ENCODE measurements around the gene SRD5A2.

The SRD5A2 gene

DNA sequence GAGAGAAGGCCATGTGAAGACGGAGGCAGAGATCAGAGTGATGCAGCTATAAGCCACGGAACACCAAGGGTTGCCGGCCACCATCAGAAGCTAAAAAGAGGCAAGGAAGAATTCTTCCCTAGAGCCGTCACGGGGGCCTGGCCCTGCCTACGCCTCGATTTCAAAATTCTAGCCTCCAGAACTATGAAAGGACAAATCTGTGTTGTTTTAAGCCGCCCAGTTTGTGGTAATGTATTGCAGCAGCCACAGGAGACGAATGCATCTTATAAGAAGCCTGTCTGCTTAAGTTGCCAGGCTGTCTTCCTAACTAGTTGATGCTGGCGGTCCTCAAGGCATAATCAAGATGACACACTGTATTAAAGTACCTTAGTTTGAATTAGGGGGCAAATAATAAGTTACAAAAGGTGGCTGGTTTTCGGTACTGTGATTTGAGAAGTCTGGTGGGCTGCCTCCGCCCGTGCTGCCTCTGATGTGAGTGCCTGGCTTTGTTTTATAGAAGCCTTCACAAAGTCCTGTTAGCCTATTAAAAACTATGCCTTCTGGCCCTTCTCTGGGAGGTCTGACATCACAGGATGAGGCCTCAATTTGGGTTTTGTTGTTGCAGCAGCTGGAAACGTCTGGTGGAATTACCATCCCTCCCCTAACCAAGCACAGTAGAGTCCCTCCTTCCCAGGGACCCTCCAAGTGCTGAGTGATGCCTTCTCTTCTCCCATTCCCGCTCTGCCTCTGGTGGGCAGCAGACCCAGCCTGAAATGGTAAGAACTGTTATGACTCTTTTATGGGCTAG is 53.6 kb downstream of the SRD5A2 start:
- no peak for TF ChIP-seq YY1 (IDR thresholded peaks at IDR 0.05; ENCODE audit: low read depth)
- no peak for TF ChIP-seq ZBTB7A (IDR thresholded peaks at IDR 0.05; ENCODE audit: low read depth)
- TF ChIP-seq TEAD4 (IDR thresholded peaks at IDR 0.05) = no peak
- TF ChIP-seq TAF1 (IDR thresholded peaks at IDR 0.05; ENCODE audit: low read depth) = no peak
- no peak for TF ChIP-seq CREB1 (IDR thresholded peaks at IDR 0.05; ENCODE audit: low read depth)
- TF ChIP-seq EGR1 (IDR thresholded peaks at IDR 0.05) = no peak
- TF ChIP-seq RAD21 (IDR thresholded peaks at IDR 0.05; ENCODE audit: low read depth) = no peak
- TF ChIP-seq EP300 (IDR thresholded peaks at IDR 0.05; ENCODE audit: borderline replicate concordance) = no peak
- no peak for TF ChIP-seq CEBPB (IDR thresholded peaks at IDR 0.05)
- no peak for TF ChIP-seq NFIC (IDR thresholded peaks at IDR 0.05)
- TF ChIP-seq FOXM1 (IDR thresholded peaks at IDR 0.05; ENCODE audit: borderline replicate concordance, low read depth) = no peak
- TF ChIP-seq, protein P1, sequence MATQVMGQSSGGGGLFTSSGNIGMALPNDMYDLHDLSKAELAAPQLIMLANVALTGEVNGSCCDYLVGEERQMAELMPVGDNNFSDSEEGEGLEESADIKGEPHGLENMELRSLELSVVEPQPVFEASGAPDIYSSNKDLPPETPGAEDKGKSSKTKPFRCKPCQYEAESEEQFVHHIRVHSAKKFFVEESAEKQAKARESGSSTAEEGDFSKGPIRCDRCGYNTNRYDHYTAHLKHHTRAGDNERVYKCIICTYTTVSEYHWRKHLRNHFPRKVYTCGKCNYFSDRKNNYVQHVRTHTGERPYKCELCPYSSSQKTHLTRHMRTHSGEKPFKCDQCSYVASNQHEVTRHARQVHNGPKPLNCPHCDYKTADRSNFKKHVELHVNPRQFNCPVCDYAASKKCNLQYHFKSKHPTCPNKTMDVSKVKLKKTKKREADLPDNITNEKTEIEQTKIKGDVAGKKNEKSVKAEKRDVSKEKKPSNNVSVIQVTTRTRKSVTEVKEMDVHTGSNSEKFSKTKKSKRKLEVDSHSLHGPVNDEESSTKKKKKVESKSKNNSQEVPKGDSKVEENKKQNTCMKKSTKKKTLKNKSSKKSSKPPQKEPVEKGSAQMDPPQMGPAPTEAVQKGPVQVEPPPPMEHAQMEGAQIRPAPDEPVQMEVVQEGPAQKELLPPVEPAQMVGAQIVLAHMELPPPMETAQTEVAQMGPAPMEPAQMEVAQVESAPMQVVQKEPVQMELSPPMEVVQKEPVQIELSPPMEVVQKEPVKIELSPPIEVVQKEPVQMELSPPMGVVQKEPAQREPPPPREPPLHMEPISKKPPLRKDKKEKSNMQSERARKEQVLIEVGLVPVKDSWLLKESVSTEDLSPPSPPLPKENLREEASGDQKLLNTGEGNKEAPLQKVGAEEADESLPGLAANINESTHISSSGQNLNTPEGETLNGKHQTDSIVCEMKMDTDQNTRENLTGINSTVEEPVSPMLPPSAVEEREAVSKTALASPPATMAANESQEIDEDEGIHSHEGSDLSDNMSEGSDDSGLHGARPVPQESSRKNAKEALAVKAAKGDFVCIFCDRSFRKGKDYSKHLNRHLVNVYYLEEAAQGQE (IDR thresholded peaks at IDR 0.05; ENCODE audit: low read depth) = no peak
- no peak for TF ChIP-seq TCF12 (IDR thresholded peaks at IDR 0.05; ENCODE audit: low read depth)
- TF ChIP-seq, protein P2, sequence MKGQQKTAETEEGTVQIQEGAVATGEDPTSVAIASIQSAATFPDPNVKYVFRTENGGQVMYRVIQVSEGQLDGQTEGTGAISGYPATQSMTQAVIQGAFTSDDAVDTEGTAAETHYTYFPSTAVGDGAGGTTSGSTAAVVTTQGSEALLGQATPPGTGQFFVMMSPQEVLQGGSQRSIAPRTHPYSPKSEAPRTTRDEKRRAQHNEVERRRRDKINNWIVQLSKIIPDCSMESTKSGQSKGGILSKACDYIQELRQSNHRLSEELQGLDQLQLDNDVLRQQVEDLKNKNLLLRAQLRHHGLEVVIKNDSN (IDR thresholded peaks at IDR 0.05) = no peak
- TF ChIP-seq, protein P3, sequence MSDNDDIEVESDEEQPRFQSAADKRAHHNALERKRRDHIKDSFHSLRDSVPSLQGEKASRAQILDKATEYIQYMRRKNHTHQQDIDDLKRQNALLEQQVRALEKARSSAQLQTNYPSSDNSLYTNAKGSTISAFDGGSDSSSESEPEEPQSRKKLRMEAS (IDR thresholded peaks at IDR 0.05) = no peak

DNA sequence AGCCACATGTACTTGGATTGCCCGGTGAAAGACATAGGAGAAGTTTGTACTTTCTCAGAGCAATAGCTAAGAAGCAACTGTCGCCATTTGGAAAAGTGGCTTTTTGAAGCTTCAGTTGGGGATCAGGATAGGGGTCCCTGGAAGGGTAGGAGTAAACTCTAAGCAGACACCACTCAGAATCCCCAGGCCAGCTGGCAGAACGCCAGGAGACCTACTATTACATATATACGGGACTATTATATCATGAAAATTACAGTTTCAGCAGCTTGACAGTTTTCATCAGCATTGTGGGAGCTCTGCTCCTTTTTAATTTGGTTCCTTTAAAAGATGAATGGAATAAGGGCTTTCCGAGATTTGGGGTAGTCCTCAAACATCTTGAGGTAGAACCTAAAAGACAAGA is 54.9 kb downstream of the SRD5A2 start:
- TF ChIP-seq RAD21 (IDR thresholded peaks at IDR 0.05; ENCODE audit: low read depth) (no peak), EP300 (IDR thresholded peaks at IDR 0.05; ENCODE audit: borderline replicate concordance) (no peak), CREB1 (IDR thresholded peaks at IDR 0.05; ENCODE audit: low read depth) (no peak), NFIC (IDR thresholded peaks at IDR 0.05) (no peak), TAF1 (IDR thresholded peaks at IDR 0.05; ENCODE audit: low read depth) (no peak), ZBTB7A (IDR thresholded peaks at IDR 0.05; ENCODE audit: low read depth) (no peak), TCF12 (IDR thresholded peaks at IDR 0.05; ENCODE audit: low read depth) (no peak), TEAD4 (IDR thresholded peaks at IDR 0.05) (no peak), FOXM1 (IDR thresholded peaks at IDR 0.05; ENCODE audit: borderline replicate concordance, low read depth) (no peak), YY1 (IDR thresholded peaks at IDR 0.05; ENCODE audit: low read depth) (no peak), EGR1 (IDR thresholded peaks at IDR 0.05) (no peak), CEBPB (IDR thresholded peaks at IDR 0.05) (no peak)
- TF ChIP-seq, protein P3 (IDR thresholded peaks at IDR 0.05) = no peak
- TF ChIP-seq, protein P2 (IDR thresholded peaks at IDR 0.05) = no peak
- TF ChIP-seq, protein P1 (IDR thresholded peaks at IDR 0.05; ENCODE audit: low read depth) = no peak

DNA sequence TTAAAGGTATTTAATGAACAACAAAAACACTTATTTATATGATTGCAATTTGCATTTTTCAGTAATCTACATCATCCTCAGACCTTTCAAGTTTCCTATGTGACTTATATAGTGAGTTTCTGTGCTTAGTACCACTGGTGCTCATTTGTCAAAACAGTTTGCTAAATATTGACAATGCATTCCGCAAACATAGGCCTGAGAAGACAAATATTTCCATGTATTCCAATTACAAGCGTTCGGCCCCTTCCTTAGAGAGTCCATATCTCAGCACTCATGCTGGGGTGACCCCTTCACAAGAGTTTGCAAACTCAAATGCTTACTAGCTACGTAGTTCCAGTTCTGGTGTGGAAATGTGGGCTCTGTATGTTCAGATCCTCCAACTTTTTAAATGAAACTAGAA is 56.1 kb downstream of the SRD5A2 start:
- TF ChIP-seq CREB1 (IDR thresholded peaks at IDR 0.05; ENCODE audit: low read depth) = no peak
- TF ChIP-seq RAD21 (IDR thresholded peaks at IDR 0.05; ENCODE audit: low read depth) = no peak

DNA sequence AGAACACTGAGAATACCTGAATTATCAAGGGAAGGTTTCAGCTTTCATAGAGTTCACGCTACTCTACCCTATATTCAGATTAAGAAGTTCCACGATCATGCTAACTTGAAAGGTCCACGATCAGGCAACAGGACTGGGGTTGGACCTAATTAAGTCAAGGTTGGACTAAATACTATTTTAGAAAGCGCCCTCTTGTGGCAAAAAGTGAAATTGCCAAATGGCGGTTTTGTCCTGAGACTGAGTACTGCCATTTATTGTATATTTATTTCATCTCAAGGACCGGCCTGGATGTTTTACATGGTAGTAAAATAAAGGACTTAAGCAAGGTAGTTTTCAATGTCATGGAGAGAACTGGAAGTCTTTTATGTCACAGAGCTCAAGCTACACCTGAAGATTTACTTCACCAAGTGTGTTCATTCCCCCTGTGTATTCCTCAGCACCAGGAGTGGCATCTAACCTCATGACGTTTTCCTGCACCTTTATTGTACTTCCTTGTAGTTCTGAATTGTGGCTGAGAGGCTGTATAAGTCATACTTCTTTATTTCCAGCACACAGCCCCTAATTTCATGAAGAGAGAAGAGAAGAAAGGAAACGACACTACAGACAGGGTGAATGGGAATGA is 56.8 kb downstream of the SRD5A2 start:
- TF ChIP-seq CREB1 (IDR thresholded peaks at IDR 0.05; ENCODE audit: low read depth) = no peak
- peak; percentile 56 for TF ChIP-seq RAD21 (IDR thresholded peaks at IDR 0.05; ENCODE audit: low read depth)

DNA sequence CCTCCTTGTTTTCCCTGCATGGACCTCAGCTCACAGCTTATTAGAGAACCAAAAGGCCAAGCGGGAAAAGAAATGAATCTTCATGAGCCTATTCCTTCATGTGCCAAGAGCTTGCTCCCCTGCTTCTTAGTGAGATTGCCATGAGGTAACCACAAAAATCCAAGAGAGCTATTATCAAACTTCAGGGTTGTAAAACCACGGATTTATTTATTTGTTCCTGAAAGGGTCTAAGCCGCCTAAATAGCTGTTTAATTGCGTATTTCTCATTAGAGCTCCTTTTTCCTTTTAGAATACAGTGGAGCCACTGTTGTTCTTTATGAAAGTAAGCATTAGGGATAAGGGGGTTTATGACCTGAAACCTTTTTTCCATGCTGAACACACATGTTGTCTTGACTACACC is 58.0 kb downstream of the SRD5A2 start:
- TF ChIP-seq EGR1 (IDR thresholded peaks at IDR 0.05) = no peak
- TF ChIP-seq NFIC (IDR thresholded peaks at IDR 0.05) = no peak
- no peak for TF ChIP-seq CEBPB (IDR thresholded peaks at IDR 0.05)
- no peak for TF ChIP-seq ZBTB7A (IDR thresholded peaks at IDR 0.05; ENCODE audit: low read depth)
- TF ChIP-seq, protein P1 (IDR thresholded peaks at IDR 0.05; ENCODE audit: low read depth) = no peak
- no peak for TF ChIP-seq TCF12 (IDR thresholded peaks at IDR 0.05; ENCODE audit: low read depth)

All from Ishikawa (cell line).